HepG2 (cell line): ENCODE measurements around the gene SPG7. TPM values are rescaled to one million over a fixed set of nuclear protein-coding genes. Genes with fewer than 3 reads are reported as not detected.

Source experiments
- ELF3 ChIP-seq: IDR thresholded peaks from 2 replicates; pipeline ENCODE4 v1.6.1; 2016; ENCODE audit warnings: missing genetic modification reagents, missing compliant biosample characterization
- EZH2 ChIP-seq: conservative IDR thresholded peaks from 2 replicates; pipeline ENCODE4 v1.6.1; 2012; ENCODE audit warnings: mild to moderate bottlenecking, low read depth, low read length, moderate library complexity
- FOSL2 ChIP-seq: sonication (generic); formaldehyde crosslinking; IDR thresholded peaks from 2 replicates; pipeline ENCODE4 v1.4.0; 2020; ENCODE audit warnings: missing genetic modification reagents
- HDAC2 ChIP-seq: sonication (generic); formaldehyde crosslinking; IDR thresholded peaks from 2 replicates; pipeline ENCODE4 v1.4.0; 2020; ENCODE audit warnings: missing genetic modification reagents
- HMG20A ChIP-seq: IDR thresholded peaks from 2 replicates; pipeline ENCODE4 v1.6.1; 2016; ENCODE audit warnings: borderline replicate concordance
- IKZF1 ChIP-seq: fragments of 450-650 bp; IDR thresholded peaks from 2 replicates; pipeline ENCODE4 v1.7.1; 2016
- JARID2 ChIP-seq: sonication (generic); formaldehyde crosslinking; IDR thresholded peaks from 2 replicates; pipeline ENCODE4 v1.8.1; 2023; ENCODE audit warnings: missing genetic modification reagents, inconsistent platforms; ENCODE audit not compliant: insufficient replicate concordance
- JDP2 ChIP-seq: sonication (generic); formaldehyde crosslinking; IDR thresholded peaks from 2 replicates; pipeline ENCODE4 v1.8.1; 2022; ENCODE audit warnings: missing genetic modification reagents, borderline replicate concordance
- KLF9 ChIP-seq: IDR thresholded peaks from 2 replicates; pipeline ENCODE4 v1.6.1; 2016; ENCODE audit warnings: low read depth
- MAF1 ChIP-seq: sonication (generic); formaldehyde crosslinking; IDR thresholded peaks from 2 replicates; pipeline ENCODE4 v1.5.0; 2020; ENCODE audit warnings: missing genetic modification reagents, borderline replicate concordance
- NCOA5 ChIP-seq: sonication (generic); formaldehyde crosslinking; IDR thresholded peaks from 2 replicates; pipeline ENCODE4 v1.4.0; 2020; ENCODE audit warnings: missing genetic modification reagents
- NFYC ChIP-seq: IDR thresholded peaks from 2 replicates; pipeline ENCODE4 v1.6.1; 2016; ENCODE audit warnings: missing genetic modification reagents, missing compliant biosample characterization
- PAF1 ChIP-seq: IDR thresholded peaks from 2 replicates; pipeline ENCODE4 v1.6.1; 2016; ENCODE audit warnings: missing genetic modification reagents, missing compliant biosample characterization
- RAD21 ChIP-seq: fragments of 450-650 bp; formaldehyde crosslinking; IDR thresholded peaks from 2 replicates; pipeline ENCODE4 v1.5.0; 2020; ENCODE audit warnings: mild to moderate bottlenecking
- RBM22 ChIP-seq: fragments of 200-400 bp; formaldehyde crosslinking; optimal IDR thresholded peaks from 2 replicates; pipeline ENCODE3; 2017; ENCODE audit warnings: mild to moderate bottlenecking, low read length, moderate library complexity
- TBL1XR1 ChIP-seq: fragments of 150-350 bp; IDR thresholded peaks from 2 replicates; pipeline ENCODE4 v1.6.1; 2014; ENCODE audit warnings: borderline replicate concordance, low read length; ENCODE audit not compliant: partially characterized antibody
- ZFP36L1 ChIP-seq: sonication (generic); formaldehyde crosslinking; IDR thresholded peaks from 2 replicates; pipeline ENCODE4 v1.8.0; 2022; ENCODE audit warnings: mild to moderate bottlenecking, missing genetic modification reagents, moderate library complexity
- ZFY ChIP-seq: sonication (generic); formaldehyde crosslinking; IDR thresholded peaks from 2 replicates; pipeline ENCODE4 v1.4.0; 2020; ENCODE audit warnings: missing genetic modification reagents
- ZNF282 ChIP-seq: fragments of 450-650 bp; IDR thresholded peaks from 2 replicates; pipeline ENCODE4 v1.6.1; 2018; ENCODE audit not compliant: partially characterized antibody
- ZNF589 ChIP-seq: sonication (generic); formaldehyde crosslinking; conservative IDR thresholded peaks from 2 replicates; pipeline ENCODE4 v1.8.0; 2022; ENCODE audit warnings: mild to moderate bottlenecking, moderate library complexity, missing genetic modification reagents
- ZNF891 ChIP-seq: sonication (generic); formaldehyde crosslinking; IDR thresholded peaks from 2 replicates; pipeline ENCODE4 v1.5.0; 2020; ENCODE audit warnings: mild to moderate bottlenecking, missing genetic modification reagents
- ZSCAN21 ChIP-seq: sonication (generic); formaldehyde crosslinking; IDR thresholded peaks from 2 replicates; pipeline ENCODE4 v1.8.0; 2022; ENCODE audit warnings: mild to moderate bottlenecking, missing genetic modification reagents, moderate library complexity, borderline replicate concordance
- polyA plus RNA-seq, 8 experiments: library from polyadenylated mRNA; depleted of rRNA in 3 of 8; stranded (reverse) in 7 of 8; unstranded in 1 of 8; fragments of >200 nt; fragmentation: Illumina TruSeq in 4 of 8; extraction: Trizol in 4 of 8; gene quantifications; 2 replicates each; pipeline versions ENCODE4 v1.2.1 to v1.2.3, GENCODE V29; 2011 to 2016; ENCODE audit warnings: low read depth in 4 of 8, missing spikeins in 1 of 8, mixed read lengths in 1 of 8; ENCODE audit not compliant: insufficient read depth in 1 of 8
- total RNA-seq, 5 experiments: library from RNA; depleted of rRNA; stranded (reverse); fragments of >200 nt; fragmentation: Illumina TruSeq; extraction: Trizol; gene quantifications; 2 replicates each; pipeline ENCODE4 v1.2.3, GENCODE V29; 2016; ENCODE audit warnings: low read depth in 1 of 5
- TF ChIP-seq, protein P1 (sequence below): sonication (generic); formaldehyde crosslinking; IDR thresholded peaks from 2 replicates; pipeline ENCODE4 v1.5.0; 2020; ENCODE audit warnings: mild to moderate bottlenecking, missing genetic modification reagents
- TF ChIP-seq, protein P2 (sequence below): fragments of 450-650 bp; IDR thresholded peaks from 2 replicates; pipeline ENCODE4 v1.6.1; 2017; ENCODE audit warnings: mild to moderate bottlenecking
- TF ChIP-seq, protein P3 (sequence below): sonication (generic); formaldehyde crosslinking; conservative IDR thresholded peaks from 2 replicates; pipeline ENCODE4 v1.4.0; 2020; ENCODE audit warnings: missing genetic modification reagents

The SPG7 gene
- total and polyA plus RNA-seq, 2 of the 13 experiments (the other 11 are each of a cell fraction or from before 2014, with no cell fraction given), result 66.0 to 136 TPM

DNA sequence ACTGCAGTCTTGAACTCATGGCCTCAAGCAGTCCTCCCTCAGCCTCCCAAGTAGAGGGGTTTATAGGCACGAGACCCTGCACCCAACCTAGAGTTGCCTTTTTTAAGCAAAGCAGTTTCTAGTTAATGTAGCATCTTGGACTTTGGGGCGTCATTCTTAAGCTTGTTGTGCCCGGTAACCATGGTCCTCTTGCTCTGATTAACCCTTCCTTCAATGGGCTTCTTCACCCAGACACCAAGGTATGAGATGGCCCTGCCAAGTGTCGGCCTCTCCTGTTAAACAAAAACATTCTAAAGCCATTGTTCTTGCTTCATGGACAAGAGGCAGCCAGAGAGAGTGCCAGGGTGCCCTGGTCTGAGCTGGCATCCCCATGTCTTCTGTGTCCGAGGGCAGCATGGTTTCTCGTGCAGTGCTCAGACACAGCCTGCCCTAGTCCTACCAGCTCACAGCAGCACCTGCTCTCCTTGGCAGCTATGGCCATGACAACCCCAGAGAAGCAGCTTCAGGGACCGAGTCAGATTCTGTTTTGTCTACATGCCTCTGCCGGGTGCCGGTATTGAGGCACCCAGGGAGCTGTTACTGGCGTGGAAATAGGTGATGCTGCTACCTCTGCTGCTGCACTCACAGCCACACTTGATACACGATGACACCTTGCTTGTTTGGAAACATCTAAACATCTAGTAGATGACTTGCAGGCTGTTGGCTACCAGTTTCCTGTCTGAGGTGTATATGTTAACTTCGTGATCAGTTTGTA is 55.6 kb downstream of the SPG7 start (continued):
- TF ChIP-seq, protein P1, sequence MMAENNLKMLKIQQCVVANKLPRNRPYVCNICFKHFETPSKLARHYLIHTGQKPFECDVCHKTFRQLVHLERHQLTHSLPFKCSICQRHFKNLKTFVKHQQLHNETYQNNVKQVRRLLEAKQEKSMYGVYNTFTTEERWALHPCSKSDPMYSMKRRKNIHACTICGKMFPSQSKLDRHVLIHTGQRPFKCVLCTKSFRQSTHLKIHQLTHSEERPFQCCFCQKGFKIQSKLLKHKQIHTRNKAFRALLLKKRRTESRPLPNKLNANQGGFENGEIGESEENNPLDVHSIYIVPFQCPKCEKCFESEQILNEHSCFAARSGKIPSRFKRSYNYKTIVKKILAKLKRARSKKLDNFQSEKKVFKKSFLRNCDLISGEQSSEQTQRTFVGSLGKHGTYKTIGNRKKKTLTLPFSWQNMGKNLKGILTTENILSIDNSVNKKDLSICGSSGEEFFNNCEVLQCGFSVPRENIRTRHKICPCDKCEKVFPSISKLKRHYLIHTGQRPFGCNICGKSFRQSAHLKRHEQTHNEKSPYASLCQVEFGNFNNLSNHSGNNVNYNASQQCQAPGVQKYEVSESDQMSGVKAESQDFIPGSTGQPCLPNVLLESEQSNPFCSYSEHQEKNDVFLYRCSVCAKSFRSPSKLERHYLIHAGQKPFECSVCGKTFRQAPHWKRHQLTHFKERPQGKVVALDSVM (CRISPR knock-in tag), result no peak
- TF ChIP-seq NFYC (CRISPR knock-in tag), result no peak
- no peak for TF ChIP-seq ZNF589 (CRISPR knock-in tag)
- no peak for TF ChIP-seq IKZF1
- no peak for TF ChIP-seq NCOA5 (CRISPR knock-in tag)
- TF ChIP-seq TBL1XR1, result no peak
- TF ChIP-seq, protein P2, sequence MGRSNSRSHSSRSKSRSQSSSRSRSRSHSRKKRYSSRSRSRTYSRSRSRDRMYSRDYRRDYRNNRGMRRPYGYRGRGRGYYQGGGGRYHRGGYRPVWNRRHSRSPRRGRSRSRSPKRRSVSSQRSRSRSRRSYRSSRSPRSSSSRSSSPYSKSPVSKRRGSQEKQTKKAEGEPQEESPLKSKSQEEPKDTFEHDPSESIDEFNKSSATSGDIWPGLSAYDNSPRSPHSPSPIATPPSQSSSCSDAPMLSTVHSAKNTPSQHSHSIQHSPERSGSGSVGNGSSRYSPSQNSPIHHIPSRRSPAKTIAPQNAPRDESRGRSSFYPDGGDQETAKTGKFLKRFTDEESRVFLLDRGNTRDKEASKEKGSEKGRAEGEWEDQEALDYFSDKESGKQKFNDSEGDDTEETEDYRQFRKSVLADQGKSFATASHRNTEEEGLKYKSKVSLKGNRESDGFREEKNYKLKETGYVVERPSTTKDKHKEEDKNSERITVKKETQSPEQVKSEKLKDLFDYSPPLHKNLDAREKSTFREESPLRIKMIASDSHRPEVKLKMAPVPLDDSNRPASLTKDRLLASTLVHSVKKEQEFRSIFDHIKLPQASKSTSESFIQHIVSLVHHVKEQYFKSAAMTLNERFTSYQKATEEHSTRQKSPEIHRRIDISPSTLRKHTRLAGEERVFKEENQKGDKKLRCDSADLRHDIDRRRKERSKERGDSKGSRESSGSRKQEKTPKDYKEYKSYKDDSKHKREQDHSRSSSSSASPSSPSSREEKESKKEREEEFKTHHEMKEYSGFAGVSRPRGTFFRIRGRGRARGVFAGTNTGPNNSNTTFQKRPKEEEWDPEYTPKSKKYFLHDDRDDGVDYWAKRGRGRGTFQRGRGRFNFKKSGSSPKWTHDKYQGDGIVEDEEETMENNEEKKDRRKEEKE, result no peak
- TF ChIP-seq ZFP36L1, result 0 out of 2 replicates have a peak, but pooled peaks have one; percentile 49
- no peak for TF ChIP-seq HMG20A (CRISPR knock-in tag)
- no peak; the same call in 1 of the 2 replicates for TF ChIP-seq HDAC2 (CRISPR knock-in tag)
- TF ChIP-seq ELF3 (CRISPR knock-in tag), result no peak
- TF ChIP-seq KLF9 (CRISPR knock-in tag), result no peak
- no peak for TF ChIP-seq JDP2 (CRISPR knock-in tag)
- TF ChIP-seq, protein P3, sequence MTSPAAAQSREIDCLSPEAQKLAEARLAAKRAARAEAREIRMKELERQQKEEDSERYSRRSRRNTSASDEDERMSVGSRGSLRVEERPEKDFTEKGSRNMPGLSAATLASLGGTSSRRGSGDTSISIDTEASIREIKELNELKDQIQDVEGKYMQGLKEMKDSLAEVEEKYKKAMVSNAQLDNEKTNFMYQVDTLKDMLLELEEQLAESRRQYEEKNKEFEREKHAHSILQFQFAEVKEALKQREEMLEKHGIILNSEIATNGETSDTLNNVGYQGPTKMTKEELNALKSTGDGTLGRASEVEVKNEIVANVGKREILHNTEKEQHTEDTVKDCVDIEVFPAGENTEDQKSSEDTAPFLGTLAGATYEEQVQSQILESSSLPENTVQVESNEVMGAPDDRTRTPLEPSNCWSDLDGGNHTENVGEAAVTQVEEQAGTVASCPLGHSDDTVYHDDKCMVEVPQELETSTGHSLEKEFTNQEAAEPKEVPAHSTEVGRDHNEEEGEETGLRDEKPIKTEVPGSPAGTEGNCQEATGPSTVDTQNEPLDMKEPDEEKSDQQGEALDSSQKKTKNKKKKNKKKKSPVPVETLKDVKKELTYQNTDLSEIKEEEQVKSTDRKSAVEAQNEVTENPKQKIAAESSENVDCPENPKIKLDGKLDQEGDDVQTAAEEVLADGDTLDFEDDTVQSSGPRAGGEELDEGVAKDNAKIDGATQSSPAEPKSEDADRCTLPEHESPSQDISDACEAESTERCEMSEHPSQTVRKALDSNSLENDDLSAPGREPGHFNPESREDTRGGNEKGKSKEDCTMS, result no peak
- peak; percentile 84 for TF ChIP-seq RBM22
- TF ChIP-seq PAF1 (CRISPR knock-in tag), result peak; percentile 85; the same call in 1 of the 2 replicates
- 0 out of 2 replicates have a peak, but pooled peaks have one; percentile 42 for TF ChIP-seq ZSCAN21 (CRISPR knock-in tag)
- TF ChIP-seq RAD21 (CRISPR knock-in tag), result no peak
- no peak for TF ChIP-seq EZH2
- TF ChIP-seq FOSL2, result 0 out of 2 replicates have a peak, but pooled peaks have one; percentile 6
- TF ChIP-seq ZNF282, result no peak
- TF ChIP-seq ZFY (CRISPR knock-in tag), result peak; percentile 4; the same call in 1 of the 2 replicates
- TF ChIP-seq MAF1 (CRISPR knock-in tag), result no peak
- TF ChIP-seq ZNF891 (CRISPR knock-in tag), result no peak
- TF ChIP-seq JARID2 (CRISPR knock-in tag), result no peak
